GM18519 (cell line): ENCODE data around the gene PLP2.

Source experiments
- ATAC-seq: cut with Tn5 transposase; IDR thresholded peaks from one replicate; pipeline ENCODE4 v1.9.1; 2021; ENCODE audit warnings: mild to moderate bottlenecking, moderate library complexity; ENCODE audit not compliant: unreplicated experiment, low FRiP score

PLP2 gene

DNA sequence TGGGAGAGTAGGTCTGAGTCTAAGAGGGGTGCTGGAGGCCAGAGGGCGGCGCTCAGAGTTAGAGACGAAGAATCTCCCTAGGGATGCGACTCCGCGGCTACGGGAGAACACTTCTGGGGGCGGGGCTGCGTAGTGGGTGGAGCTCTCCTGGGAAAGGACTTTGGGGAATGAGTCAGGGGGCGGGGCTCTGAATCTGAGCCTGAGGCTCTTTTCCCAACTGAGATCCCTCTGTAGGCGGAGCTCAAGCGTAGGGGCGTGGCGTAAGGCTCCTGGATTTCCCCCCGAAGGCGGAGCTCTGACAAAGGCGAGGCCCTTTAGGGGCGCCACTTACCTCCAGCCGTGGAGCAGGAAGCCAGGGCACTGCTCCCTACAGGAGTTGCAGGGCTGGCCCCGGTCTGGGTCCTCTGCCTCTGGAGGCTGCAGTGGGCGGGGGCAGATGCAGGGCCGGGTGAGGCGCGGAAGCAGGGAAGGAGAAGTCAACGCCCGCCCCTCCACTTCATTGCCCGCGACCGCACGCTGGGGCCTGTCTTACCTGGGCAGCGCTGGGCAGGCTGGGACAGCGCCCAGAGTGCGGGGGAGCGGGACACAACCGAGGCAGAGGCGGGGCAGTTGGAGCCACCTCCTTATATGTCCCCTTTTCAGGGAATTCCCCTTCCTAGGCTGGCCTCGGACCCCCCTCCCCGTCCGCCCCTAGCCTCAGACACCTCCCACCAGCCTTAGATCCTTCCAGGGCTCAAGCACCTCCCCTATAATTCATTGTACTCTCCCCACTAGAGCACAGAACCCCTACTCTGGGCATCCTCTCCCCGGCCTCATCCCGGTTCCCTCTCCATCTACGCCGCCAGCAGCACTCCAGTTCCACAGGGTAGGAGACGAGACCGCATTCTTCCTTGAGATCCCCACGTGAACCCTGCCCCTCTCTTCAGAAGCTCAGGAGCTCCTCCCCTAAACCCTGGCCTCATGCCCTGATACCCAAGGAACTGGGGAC lies 12.9 kb downstream of the PLP2 start:
- no peak for ATAC-seq

DNA sequence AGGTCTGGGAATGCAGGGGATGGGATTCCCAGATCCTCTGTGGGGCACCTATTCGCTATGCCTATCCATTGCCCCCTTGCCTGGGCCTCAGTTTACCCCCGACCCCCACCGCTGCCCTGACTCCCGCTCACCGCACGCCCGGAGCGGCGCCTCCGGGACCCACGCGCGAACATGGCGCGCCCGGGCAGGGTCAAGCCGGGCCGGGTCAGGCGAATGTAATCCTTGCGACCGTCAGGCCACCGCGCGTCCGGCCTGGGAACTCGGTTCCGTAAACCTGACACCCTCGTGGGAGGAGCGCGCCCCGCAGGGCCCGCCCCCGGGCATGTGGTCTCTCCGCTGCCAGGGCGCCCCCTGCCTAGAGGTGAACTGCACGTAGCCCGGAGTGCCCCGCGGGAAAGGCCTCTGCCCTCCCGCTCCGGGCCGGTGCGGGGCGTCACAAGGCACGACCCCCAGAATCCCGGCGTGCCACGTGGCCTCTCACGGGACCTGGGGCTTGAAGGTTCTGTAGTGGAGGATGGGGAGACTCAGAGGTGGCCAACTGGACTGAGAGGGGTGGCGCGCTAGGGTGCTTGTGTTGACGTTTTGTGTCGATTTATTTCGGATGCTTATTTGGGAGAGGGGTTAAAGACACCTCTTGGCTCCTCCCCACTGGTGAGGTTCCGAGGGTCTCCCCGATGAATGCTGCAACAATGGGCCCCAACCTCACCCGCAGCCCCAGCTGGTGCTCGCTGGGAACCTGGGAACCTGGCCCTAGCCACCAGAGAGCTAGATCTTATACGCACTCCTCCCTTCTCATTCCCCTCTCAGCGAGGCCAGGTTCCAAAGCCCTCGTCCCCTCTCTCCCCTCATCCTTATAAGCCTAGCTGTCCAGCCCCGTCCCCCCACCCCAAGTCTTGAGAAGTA lies 14.7 kb downstream of the PLP2 start, which contains the start of gene PRICKLE3:
TSS of gene PRICKLE3 (minus strand) at position 249 of the 903 bp plus-strand sequence. CDS start at position 173, 76 bp downstream.
- ATAC-seq: no peak

DNA sequence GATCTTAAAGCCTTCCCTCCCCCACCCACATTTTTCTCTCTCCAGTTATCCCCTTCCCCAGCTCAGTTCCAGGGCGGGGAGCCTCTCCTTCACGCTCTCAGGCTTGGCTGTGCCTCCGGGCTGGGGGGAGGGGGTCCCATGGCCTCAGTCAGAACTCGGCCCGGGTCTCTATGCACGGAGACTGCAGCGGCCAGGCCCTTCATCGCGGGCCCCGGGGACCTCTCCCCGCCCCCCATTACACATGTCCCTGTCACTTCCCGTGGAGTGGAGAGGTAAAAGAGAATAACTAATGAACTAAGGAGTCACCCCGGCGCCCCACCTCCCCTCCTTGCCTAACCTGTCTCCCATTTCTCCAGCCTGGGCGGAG lies 15.3 kb downstream of the PLP2 start:
- no peak for ATAC-seq

DNA sequence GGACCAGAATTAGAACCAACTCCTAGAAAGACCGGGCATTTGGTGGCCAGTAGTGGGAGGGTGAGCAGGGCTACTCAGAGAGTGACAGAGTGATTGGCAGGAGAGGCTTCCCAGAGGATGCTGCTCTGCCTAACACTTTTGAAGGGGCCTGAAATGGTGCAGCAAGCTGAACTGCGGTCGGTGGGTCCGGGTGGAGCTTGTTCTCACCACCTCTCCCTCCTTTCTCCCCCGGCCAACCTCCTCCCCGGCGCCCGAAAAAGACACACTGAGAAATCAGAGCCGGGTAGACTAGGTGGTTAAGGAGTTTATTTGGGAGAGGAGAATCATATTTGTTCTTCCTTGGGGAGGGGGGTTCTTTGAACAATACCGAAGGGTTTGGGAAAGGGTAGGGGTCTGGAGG lies 15.8 kb downstream of the PLP2 start:
- no peak for ATAC-seq

DNA sequence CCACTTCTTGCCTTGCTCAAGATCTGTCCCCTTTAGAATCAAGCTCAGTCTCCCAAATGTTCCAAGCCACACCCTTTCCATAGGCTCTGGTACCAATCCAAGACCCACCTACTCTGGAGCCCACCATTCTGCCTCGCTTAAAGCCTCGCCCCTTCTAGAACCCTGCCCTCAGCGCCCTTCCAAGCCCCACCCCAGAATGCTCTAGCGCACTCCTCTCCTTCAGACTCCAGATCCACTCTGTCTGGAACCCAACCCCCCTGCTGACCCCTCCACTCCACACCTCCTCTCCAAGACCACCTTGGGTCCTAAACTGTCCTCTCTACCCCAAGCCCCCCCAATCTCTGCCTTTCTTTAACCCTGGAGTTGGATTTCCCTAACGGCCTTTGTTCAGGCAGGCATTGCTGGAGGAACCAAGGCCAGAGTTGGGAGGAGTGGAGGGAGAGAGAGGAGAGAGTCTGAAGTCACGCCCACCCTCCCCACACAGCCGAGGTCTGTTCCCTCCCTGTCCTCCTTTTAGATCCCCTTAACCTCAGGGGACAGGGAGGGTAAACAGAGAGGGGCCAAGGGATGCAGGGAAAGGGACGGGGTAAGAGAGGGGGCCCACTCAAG lies 16.9 kb downstream of the PLP2 start:
- no peak for ATAC-seq

DNA sequence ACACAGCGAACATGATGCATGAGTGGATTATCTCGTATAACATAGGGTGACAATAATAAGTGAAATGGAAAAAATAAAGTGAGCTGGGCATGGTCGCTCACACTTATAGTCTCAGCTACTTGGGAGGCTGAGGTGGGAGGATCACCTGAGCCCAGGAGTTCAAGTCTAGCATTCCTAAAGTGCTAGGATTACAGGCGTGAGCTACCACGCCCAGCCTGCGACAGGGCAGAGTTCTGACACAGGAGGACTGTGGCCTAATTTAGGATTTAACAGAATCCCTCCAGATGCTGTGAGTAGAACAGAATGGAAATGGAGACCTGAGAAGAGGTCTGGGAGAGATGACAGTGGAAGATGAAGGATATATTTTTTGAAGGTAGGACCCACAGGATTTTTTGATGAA lies 17.9 kb downstream of the PLP2 start:
- ATAC-seq: no peak

DNA sequence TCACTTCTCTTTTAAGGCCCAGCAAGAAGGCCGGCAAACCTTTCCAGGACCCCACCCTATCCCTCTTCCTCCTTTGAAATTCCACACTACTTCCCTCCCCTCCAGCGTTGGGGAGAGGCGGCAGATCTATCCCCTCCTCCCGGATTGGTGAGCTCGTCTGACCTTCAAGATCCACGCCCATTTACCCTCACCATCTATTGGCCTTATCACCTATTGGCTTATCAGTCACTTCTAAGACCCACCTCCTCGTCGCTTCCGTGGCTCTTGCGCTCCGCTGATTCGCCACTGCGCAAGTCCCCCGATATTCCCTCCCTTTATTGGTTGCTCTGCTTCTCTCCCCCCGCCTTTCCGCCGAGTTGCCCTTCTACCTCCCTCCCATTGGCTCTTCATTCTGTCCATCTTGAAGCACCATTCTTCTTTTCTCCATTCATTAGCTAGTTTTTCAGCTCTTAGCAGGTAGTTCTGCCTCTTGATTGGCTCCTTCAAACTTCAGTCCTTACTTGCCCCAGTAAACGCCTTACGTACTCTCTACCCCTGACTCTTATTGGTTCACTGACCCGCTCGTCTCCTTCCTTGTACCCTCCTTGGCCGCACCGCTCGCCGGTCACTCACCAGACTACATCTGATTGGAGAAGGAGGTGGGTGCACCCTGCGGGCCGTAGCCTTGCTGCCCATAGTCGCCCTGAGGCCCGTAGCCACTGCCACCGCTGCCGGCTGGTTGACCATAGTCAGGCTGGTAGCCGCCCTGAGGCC lies 19.3 kb downstream of the PLP2 start:
- ATAC-seq: peak; percentile 83

DNA sequence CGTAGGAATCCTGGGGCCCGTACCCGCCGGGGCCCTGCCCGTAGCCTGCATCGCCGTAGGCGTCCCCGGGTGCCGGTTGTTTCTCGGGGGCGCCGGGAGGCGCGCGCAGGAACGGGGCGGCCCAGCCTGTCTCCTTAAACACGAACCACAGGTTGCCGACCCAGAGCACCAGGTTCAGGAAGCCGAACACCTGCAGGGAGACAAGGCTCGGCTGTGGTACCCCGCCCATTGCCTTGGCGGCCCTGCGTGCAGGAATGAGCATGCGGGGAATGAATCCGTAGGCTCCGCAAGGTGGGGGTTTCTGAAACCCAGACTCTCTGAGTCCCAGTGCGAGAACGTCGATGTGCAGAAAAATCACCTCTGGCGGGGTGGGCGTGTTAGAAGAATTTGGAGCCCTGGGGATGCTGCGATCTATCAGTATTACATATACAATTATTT lies 19.9 kb downstream of the PLP2 start:
- peak; percentile 6 for ATAC-seq

DNA sequence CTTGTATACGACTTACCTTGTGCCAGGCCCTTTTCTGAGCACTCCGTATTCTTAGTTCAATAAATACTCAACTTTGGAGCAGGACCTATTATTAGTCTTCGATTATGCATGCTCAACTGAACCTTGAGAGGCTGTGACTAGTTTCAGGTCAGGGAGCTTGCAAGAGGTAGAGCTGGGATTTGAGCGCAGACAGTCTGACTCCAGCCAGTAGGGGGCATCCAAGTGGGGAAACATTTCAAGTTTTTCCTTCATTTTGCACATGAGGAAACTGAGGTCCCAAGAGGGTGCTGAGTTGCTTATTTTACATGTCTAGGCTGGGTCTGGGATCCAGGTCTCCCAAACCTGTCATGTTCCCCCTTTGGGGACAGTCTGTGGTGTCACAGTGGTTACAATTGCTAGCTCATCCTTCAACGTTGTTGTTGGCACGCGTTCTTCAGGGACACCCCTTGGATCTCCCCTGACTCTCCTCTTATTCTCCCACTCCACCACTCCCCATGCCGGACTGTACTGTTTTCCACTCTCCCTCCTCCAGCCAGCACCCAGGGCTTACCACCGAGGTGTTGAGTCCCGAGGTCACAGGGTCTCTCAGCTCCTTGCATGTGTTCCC lies 21.1 kb downstream of the PLP2 start:
- no peak for ATAC-seq

DNA sequence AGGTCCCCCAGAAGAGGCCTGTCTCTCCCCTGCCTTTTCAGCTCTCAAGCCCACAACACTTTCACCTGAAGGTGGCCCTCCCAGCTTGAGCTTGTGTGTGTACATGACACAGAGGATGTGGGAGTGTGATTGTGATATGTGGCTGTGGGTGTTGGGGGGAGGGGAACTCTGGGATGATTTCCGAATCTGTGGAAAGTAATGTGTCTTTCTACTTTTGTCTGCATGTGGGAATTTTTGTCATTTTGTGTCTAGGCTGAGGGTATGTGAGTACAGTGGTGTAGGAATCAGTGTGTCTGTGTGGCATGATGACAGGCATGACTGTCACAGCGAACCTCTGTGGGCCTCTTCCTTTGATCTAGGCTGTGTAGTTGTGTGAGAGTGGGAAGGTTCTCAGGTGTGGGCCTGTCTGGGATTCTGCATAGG lies 21.9 kb downstream of the PLP2 start:
- no peak for ATAC-seq

DNA sequence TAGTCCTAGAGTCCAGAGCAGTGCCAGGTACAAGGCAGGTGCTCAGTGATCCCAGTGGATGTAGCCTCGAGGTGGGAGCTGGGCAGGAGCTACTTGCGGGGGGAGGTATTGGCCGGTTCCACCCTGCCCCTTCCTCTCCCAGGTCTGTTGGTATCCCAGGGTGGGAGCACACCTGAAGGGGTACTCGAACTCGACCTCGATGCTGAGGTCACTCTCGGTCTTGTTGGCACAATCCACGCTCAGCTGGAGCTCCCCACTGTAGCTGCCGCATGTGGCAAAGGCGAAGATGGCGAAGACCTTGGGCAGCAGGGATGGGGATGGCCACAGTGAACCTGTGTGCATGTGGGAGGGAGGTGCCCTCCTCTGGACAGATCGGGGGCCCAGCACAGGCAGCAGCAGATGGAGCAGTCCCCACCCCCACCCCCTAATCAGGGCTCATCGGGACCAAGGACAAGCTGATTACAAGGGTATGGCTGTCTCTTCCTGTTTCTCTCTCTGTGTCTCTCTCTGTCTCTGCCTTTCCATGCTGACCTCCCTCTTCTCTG lies 25.9 kb downstream of the PLP2 start:
- ATAC-seq: no peak

DNA sequence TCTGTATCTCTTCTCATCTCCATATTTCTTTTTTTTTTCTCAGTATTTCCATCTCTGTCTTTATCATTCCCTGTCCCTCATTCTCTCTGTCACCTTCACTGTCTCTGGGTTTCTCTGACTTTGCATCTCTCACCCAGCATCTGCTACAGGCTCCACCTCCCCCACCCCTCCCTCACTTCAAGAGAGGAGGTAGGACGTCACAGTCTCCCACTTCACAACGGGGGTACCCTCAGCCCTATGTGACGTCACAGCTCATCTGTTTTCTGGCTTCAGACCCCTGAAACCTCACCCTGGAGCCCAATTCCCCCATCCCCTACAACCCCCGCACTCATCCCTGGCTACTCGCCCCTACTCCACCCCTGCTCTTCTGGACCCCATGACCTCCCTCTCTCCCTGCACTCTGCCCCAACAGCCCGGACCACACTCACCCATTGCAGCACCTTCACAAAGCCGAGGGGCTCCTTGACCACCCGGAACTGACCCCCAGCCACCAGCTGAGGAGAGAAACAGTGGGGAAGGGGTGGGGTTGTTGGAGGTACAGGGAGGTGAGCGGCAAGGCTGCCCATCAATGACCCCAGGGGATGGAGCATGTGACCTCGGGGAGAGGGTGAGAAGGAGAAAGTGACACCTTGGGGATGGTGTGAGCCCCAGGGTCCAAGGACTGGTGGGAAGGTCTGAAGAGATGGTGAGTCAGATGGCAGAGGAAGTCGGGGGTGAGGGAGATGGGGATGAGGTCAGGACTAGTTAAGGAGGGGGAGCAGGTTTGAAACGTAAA lies 27.0 kb downstream of the PLP2 start:
- no peak for ATAC-seq

DNA sequence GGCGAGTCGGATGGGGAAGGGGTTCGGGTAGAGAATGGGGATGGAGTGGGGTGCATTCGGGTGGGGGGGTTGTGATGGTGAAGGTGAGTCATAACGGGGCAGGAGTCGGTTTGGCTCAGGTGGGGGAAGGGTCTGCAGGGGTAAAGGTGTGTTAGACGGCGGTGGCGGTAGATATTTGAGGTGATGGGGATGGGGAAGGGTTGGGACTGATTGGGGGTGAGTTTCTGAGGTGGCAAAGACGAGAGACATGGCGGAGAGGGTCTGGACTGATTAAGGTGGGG lies 27.6 kb downstream of the PLP2 start:
- ATAC-seq: no peak

DNA sequence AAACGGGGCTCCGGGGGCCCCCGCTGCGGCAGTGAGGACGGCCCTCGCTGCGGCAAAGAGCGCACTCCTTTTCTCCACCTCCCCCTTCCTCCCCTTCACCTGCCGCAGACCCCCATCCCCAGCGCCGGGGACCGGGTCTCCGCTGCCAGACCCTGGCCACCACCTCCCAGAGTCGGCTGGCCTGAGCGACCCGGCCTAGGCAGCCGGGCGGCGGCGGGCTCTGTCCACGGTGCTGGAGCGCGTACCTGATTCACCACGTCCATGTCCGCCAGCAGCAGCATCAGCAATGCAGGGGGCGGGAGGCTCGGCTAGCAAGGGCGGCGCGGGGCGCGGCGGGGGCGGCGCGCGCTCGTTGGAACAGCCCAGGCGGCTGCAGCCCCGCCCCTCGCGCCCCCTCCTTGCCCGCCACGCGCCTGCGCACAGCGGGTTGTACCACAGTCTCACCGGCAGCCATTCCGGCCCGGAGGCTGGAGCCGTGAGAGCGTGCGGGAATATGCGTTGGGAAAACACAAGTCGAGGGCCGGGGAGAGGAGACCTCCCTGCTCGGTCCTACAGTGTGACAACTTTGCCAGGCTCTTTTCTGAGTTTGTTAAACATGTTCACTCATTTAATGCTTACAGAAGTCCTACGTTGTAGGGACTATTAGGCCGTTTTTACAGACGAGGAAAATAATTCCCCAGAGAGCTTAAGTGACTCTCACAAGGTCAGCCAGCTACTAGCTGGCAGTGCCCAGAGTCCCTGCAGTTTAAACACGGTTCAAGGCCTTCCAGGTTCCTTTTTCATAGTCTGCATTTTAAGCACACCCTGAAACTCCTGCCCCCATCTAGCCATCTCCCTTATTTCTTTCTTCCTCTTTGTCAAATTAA lies 28.4 kb downstream of the PLP2 start, which contains the start of gene SYP:
TSS of gene SYP (minus strand) at position 288 of the 866 bp plus-strand sequence. CDS start at position 281, 7 bp downstream.
- peak; percentile 86 for ATAC-seq

DNA sequence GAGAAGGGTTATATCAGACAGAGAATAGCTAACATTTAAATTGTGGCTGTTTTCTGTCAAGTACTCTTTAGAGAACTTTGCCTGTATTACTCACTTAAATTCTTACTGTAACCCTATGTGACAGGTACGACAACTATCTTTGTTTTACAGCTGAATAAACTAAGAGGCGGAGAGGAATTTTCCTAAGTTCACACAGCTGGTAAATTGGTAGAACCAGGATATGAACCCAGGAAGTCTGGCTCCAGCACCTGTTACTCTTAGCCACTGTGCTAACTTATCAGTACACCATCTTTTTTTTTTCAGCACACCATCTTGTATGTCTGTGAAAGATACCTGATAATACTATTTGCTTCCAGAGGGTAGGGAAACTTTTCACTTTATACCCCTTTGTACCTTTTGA lies 30.3 kb downstream of the PLP2 start:
- ATAC-seq: no peak

DNA sequence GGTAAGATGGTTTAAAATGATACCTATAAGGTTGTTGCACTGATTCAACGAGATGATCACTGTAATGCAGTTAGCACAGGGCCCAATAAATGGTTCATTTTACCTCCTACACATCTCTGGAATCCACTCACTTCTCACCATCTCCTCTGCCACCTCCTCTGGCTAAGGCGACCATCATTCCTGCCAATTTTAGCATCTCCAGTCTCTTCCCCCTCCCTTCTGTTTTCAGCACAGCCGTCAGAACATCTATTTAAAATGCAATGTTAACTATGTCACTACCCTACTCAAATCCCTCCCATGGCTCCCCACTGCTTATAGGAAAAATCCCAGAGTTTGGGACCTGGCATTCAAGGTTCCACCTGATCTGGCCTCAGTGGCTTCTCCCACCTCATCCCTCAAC lies 31.8 kb downstream of the PLP2 start:
- ATAC-seq: no peak

DNA sequence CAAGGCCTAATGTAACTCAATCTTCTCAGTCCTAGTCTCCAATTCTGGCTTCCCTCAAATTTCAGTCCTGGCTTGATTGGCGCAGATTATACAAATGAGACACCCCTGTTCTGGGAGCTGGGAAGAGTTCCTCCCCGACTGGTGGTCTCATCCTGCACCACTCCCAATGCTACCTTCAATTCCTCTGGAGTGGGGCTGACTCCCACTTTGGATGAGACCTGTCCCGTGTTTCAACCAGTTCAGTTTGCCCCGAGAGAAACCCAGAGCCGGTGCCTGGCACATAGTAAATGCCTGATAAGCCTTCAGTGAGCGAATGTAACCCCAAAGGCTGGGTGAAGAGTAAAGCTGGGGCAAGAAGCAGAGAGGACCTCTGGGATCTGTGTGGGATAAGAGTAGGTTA lies 32.3 kb downstream of the PLP2 start:
- no peak for ATAC-seq

DNA sequence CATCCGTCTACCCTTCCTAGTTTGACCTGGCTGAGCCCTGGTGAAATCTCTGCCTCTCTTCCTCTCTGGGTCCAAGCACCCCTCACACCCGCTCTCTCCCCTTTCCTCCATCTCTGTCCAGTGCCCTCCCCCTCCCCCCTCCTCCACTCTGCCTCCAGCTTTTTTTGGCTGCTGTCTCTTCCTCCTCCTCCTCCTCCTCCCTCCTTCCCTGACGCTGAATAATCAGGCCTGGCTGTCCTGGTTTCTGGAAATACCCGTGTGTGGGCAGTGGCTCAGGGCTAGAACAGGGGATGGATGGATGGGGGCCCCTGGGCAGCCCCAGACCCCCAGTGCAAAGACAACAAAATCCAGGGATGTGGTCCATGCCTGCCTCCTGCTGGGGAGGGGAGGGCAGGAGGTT lies 33.0 kb downstream of the PLP2 start:
- ATAC-seq: no peak
